GM03348 (cell line): ENCODE measurements around the gene SLC35G6.
"Not testable (repeated sequence)": the region's sequence is repeated elsewhere in the genome, so short reads cannot be mapped to it uniquely, and the experiment has no call there.

Experiments used
- DNase-seq: peaks from one replicate; pipeline ENCODE4 v3.0.0; 2012; ENCODE audit warnings: low spot score

SLC35G6 gene

DNA sequence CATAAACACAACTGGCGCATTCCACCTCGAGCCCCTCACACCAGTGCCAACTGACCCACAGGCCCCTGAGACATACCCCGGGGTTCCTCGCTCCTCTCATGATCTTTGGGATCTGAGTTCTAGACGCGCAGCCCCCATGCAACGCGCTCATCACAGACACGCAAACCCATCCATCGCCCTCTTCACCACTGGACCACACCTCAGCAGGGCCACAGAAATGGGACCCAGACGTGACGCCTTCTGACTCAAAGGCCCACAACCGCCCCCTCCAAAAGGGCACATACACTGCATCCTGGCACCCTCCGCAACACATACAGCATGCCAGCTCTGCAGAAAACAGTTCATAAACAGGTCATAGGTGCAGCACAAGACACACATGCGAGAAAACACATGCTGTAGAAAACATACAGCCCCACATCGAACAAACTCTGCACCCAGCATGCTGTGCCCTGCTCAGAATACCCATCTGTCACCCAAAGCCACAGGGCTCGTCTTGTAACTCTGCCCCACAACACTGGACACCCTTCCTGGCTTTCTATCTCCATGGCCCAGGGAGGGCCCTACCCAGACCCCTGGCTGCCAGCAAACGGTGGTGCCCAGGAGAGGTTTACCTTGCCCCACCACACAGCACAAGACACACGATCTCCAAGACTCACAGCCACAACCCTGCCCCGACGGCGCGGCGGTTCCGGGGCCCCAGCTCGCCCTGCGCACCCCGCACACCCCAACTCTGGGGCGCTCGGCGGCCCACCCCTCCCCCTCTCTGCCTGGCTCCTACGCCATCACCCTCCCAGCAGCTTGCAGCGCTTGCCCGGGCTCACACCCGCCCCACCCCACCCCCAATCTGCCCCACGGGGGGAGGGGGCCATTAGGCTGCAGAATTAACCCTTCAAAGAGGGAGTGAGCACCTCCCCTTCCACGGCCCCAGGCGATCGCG, 2.7 kb upstream of the SLC35G6 start:
- DNase-seq: peak; percentile 79

DNA sequence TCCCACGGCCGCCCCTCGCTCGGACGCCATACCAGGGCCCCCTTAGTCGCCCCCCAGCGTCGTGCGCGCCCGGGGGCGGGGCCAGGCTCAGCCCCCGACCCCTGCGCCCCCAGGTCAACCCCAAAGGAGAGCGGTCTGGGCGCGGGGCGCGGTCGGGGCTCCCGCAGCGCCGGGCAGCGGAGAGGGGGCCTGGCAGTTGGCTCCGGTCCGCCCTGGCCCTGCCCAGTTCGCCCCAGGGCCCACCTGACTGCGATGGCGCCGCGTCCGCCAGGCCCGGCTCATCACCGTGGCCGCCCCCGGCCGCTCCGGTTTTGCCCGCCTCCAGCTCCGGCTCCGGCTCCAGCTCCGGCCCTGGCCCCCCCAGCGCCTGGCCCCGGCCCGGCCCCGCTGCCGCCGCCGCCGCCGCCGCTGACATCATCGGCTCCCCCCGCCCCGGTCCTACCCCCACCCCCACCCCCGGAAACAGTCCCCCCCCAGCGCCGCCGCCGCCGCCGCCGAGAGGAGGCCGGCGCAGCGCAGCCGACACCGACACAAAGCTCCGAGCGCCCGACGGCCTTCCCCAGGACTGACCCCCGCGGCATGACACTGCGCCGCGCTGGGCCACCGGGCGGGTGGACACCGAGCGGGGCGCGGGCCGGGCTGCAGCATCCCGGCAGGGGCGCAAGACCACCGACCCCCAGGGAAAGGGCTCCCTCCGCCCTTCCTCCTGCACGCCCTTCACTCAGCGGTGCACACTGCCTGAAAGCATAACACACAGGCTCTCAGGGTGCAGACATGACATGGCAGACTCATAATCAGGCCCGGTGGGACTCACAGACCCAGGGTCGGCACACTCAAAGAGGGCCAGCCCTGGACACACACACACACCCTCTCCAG, 1.8 kb upstream of the SLC35G6 start, which contains the start of gene ZBTB4:
Gene ZBTB4, minus strand, starts transcription at position 419 of the 876 bp plus-strand sequence. CDS start 12,830 bp downstream, outside the sequence.
- peak; percentile 92 for DNase-seq

DNA sequence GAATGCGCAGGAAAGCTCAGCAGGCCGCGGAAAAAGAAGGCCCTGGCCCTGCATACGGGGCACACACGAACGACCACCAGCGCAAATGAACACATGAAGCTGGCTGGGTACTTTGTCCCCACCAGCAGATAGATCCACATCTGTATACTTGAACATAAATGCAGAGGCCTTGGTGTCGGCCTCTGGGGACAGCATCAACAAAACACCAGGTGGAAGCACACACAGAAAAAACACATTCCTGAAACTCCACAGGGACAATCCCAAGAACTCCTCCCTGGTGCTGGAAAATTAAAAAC, 1.2 kb upstream of the SLC35G6 start:
- DNase-seq: peak; percentile 24

DNA sequence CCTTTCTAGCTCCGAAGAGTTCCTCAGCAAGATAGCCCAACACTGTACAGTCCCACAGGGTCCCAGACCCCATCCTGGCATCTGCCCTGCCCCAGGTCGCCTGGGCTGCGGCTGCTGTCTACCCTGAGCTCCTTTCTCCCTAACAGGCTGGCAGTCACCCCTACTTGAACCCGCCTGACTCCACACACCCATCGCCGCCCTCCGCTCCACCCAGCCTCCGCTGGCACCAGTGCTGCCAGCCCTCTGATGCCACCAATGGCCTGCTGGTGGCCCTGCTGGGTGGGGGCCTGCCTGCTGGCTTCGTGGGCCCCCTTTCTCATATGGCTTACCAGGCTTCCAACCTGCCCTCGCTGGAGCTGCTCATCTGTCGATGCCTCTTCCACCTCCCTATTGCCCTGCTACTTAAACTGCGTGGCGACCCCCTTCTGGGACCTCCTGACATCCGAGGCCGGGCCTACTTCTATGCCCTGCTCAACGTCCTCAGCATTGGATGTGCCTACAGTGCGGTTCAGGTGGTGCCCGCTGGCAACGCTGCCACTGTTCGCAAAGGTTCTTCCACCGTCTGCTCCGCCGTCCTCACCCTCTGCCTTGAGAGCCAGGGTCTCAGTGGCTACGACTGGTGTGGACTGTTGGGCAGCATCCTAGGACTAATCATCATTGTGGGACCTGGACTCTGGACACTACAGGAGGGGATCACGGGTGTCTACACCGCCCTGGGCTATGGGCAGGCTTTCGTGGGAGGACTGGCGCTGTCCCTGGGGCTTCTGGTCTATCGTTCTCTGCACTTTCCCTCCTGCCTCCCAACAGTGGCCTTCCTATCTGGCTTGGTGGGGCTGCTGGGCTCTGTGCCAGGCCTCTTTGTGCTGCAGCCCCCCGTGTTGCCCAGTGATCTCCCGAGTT, 846 bp downstream of the SLC35G6 start:
- not testable (repeated sequence) for DNase-seq

DNA sequence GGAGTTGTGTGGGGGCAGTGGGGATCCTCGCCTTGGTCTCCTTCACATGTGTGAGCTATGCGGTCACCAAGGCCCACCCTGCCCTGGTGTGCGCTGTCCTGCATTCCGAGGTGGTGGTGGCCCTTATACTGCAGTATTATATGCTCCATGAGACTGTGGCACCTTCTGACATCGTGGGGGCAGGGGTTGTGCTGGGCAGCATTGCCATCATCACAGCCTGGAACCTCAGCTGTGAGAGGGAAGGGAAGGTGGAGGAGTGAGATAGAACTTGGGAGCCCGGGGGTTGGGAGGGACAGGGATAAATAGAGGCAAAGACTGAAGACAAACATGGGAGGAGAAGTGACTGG, 1.5 kb downstream of the SLC35G6 start:
- DNase-seq: not testable (repeated sequence)

DNA sequence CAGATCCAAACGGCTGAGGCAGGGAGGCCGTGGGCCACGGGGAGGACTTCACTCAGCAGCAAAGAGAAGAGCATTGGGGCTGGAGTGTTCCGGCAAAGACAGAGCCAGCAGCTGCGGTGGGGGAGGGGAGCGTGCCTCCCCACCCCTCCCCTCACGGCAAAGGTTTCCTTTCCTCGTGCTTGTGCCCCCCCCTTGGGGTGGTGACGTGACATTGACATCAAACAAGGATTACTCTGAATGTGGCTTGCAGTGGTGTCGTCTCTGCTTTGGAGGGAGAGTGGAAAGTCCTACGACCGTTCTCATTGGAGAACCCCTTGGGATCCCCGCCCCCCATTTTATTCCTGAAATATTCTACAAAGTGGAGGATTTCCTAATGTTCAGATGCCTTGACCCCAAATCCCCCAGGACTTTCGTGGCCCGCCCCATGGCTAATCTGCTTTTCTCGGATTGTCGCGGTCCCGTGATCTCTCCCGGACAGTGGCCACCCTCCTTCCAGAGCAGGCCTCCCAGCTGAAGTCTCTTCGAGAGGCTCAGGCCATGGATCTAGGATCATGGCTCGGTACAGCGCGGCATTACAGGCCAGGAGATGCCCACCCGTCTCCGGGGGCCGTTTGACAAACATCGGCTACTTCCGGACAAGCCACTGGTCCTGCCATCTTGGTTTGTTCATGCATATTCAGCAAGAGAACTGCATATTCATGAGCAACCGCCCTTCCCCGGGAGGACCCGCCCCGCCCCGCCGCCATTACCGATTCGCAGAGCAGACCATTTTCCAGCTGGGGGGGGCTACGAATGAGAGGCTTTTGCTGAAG, 2.2 kb downstream of the SLC35G6 start:
- peak; percentile 91 for DNase-seq

DNA sequence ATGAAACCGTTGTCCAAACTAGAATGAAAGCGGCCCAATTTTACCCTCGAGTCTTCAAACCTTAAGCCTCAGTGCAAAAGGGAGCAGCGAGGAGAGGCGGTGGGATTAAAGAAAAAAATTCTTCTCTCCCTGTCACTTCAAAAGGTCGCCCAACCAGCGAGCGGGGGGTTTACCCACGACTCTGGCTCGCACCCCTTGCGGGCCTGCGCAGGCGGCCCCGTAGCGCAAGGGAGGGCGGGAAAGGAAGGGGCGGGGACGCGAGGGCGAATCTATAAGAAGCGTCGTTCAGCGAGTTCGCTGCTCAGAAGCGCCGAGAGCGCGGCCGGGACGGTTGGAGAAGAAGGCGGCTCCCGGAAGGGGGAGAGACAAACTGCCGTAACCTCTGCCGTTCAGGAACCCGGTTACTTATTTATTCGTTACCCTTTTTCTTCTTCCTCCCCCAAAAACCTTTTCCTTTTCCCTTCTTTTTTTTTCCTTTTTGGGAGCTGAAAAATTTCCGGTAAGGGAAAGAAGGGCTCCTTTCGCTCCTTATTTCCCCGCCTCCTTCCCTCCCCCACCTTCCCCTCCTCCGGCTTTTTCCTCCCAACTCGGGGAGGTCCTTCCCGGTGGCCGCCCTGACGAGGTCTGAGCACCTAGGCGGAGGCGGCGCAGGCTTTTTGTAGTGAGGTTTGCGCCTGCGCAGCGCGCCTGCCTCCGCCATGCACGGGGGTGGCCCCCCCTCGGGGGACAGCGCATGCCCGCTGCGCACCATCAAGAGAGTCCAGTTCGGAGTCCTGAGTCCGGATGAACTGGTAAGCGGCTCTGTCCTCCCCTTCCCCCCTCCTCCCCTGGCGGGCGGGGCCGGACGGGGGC, 3.0 kb downstream of the SLC35G6 start, which contains the start of gene POLR2A:
Gene POLR2A, plus strand, starts transcription at position 300 of the 852 bp plus-strand sequence.
- peak; percentile 100 for DNase-seq

DNA sequence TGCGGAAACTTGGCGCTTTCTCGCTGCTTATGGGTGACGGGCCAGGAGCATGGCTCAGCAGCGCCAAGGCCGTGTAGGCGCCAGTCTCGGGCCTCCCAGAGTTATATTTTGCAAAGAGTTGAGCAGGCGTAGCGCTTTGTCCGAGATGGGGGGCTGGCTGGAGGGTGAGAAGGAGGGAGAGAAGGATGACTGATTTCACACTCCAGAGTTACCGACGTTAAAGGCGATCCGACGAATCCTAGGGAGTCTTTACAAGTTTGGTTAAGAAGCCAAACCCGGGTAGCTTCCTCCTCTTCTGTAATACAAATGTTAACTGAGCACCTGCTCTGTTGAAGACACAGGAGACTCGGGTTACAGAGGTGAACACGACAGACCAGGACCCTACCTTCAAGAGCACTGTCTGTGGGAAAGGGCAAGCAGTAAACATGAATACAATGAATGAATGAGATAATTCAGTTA, 3.7 kb downstream of the SLC35G6 start:
- no peak for DNase-seq

DNA sequence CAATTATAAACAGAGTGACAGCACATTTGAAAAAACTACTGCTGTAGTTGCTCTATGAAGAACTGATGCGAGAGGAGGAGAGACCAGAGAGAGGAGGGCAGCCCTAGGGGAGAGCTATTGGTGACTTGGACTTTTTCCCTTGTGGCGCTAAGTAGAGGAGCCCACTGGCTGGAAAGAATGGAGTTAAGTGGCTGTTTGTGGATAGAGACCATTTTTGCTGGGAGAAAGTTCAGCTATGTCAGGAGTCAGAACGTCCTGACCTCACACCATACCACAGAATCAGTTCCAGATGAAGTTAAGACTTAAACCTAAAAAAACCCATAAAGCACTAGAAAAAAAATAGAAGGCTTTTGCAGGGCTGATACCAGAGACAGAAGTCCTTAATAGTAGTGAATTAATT, 4.9 kb downstream of the SLC35G6 start:
- peak; percentile 55 for DNase-seq

DNA sequence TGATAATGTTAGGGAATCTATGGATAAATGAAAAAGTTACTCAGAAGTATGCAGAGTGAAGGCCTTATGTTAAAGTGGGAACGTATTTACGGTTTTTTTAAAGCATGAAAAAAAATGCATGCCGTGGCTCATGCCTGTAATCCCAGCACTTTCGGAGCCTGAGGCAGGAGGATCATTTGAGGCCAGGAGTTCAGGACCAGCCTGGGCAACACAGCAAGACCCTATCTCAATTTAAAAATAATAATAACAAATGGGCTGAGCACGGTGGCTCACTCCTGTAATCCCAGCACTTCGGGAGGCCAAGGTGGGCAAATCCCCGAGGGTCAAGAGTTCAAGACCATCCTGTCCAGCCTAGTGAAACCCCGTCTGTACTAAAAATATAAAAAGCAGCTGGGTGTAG, 8.9 kb downstream of the SLC35G6 start:
- no peak for DNase-seq

DNA sequence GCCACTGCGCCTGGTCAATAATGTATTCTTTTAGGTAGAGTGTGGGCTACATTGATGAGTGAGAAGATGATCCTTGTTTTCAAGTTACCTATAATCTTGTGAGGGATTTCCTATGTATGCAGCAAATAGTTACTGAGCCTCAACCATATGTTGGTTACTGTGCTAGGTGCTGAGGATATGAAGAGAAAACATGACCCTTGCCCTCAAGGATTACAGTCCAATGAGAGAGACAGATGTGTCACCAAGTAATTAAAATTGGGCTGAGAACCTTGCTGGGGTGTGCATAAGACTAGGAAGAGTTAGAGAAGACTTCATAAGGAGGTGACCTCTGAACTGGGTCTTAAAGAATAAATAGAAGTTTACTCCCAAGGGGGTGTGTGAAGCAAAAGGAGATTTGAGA, 10.3 kb downstream of the SLC35G6 start:
- DNase-seq: no peak

DNA sequence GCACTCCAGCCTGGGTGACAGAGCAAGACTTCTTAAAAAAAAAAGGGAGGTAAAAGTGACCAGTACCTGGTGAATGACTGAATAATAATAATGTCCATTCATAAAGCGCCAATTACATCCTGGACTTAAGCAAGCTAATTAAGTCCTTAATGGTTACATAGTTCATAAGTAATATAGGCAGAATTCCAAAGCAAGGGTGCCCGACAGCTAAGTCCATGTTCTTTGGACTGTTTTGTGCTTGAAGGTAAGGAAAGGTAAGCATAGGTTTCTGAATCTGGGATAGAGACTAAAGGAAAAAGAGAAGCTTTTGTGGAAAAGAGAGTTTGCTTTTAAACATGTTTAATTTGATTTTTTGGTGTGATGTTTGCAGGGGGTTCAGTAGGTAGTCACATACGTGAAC, 12.7 kb downstream of the SLC35G6 start:
- DNase-seq: no peak

DNA sequence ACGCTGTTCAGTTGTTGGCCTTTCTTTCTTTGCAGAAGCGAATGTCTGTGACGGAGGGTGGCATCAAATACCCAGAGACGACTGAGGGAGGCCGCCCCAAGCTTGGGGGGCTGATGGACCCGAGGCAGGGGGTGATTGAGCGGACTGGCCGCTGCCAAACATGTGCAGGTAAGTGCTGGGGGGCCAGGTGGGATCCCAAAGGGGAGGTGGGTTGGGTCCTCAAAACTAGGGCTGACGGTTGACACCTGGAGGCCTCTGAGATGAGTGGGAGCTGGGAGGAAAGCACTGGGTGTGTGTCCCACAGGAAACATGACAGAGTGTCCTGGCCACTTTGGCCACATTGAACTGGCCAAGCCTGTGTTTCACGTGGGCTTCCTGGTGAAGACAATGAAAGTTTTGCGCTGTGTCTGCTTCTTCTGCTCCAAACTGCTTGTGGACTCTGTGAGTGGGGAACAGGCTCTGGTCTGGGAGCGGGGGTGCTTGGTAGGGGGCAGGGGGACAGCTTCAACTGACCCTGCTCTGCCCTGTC, 14.7 kb downstream of the SLC35G6 start:
- no peak for DNase-seq

DNA sequence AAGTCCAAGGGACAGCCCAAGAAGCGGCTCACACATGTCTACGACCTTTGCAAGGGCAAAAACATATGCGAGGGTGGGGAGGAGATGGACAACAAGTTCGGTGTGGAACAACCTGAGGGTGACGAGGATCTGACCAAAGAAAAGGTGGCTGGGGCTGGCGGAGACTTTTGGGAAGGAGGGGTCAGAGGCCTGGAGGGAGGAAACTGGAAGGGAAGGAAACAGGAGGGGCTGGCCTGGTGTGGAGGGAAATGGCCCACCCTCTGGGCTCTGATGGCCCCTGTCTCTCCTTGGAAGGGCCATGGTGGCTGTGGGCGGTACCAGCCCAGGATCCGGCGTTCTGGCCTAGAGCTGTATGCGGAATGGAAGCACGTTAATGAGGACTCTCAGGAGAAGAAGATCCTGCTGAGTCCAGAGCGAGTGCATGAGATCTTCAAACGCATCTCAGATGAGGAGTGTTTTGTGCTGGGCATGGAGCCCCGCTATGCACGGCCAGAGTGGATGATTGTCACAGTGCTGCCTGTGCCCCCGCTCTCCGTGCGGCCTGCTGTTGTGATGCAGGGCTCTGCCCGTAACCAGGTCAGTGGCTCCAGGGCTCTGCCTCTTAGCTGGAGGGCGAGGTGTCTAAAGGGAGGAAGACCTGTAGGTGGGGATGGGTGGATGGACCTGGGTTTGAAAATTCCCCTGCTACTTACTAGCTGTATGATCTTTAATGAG, 15.4 kb downstream of the SLC35G6 start:
- DNase-seq: no peak

DNA sequence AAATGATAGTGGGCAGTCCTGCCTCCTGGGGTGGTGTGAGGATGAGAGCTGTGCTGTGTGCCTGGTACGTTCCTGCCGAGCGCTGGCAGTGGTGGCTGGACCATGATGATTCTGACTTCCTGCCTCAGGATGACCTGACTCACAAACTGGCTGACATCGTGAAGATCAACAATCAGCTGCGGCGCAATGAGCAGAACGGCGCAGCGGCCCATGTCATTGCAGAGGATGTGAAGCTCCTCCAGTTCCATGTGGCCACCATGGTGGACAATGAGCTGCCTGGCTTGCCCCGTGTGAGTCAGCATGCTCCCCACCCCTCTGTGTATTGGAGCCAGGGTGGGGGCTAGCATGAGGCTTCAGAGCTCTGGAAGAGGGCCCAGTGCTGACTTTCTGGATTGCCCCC, 16.0 kb downstream of the SLC35G6 start:
- DNase-seq: no peak

DNA sequence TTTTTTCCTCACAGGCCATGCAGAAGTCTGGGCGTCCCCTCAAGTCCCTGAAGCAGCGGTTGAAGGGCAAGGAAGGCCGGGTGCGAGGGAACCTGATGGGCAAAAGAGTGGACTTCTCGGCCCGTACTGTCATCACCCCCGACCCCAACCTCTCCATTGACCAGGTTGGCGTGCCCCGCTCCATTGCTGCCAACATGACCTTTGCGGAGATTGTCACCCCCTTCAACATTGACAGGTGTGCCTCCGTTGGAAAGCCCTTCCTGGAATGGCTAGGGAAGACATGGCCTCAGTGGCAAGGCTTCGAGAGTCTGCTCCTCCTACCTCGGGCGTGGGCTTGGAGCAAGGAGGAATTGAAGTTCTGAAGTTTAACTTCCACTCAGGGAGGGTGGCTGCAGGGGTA, 16.4 kb downstream of the SLC35G6 start:
- DNase-seq: no peak

DNA sequence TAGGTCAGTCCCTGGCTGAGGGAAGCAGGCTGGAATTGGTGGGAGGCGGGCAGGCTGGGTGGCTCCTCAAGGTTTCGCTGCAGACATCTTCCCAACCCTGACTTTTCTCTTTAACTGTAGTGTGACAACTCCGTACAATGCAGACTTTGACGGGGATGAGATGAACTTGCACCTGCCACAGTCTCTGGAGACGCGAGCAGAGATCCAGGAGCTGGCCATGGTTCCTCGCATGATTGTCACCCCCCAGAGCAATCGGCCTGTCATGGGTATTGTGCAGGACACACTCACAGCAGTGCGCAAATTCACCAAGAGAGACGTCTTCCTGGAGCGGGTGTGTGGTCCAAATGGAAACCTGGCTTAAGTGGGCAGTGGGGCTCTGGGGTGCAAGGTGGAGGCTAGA, 17.9 kb downstream of the SLC35G6 start:
- no peak for DNase-seq

DNA sequence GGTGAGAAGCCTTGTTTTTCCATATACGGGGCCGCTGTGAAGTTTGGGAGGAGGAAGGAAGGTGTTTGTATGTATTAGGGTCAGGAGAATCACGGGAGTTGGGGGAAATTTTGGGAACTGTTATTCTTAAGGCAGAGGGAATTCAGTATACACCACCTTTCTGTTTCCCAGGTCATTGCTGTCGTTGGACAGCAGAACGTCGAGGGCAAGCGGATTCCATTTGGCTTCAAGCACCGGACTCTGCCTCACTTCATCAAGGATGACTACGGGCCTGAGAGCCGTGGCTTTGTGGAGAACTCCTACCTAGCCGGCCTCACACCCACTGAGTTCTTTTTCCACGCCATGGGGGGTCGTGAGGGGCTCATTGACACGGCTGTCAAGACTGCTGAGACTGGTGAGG, 20.5 kb downstream of the SLC35G6 start:
- no peak for DNase-seq
